HG02763 (cell line): ENCODE results near the gene ENHO.

Experiments used
- ATAC-seq: cut with Tn5 transposase; IDR thresholded peaks from one replicate; pipeline ENCODE4 v1.9.1; 2021; ENCODE audit warnings: mild to moderate bottlenecking, moderate library complexity; ENCODE audit not compliant: unreplicated experiment

Gene ENHO

GRCh38 chr9:34555936-34556525, 33.2 kb upstream of the ENHO start:
- no peak for ATAC-seq

- ATAC-seq = no peak
These were observed 32.7 kb upstream of the ENHO start for GRCh38 chr9:34555500-34555899.

GRCh38 chr9:34555002-34555348, 32.2 kb upstream of the ENHO start:
- no peak for ATAC-seq

- no peak for ATAC-seq
These were observed 31.6 kb upstream of the ENHO start for GRCh38 chr9:34554211-34555001.

GRCh38 chr9:34553511-34554021, 30.8 kb upstream of the ENHO start:
- no peak for ATAC-seq

- no peak for ATAC-seq
These were observed 30.2 kb upstream of the ENHO start for GRCh38 chr9:34552986-34553385.

- no peak for ATAC-seq
These were observed 29.8 kb upstream of the ENHO start for GRCh38 chr9:34552606-34552981.

GRCh38 chr9:34551751-34552605, 29.2 kb upstream of the ENHO start:
- ATAC-seq = no peak

- ATAC-seq = no peak
These were observed 28.0 kb upstream of the ENHO start for GRCh38 chr9:34550681-34551270.

GRCh38 chr9:34550016-34550680, 27.4 kb upstream of the ENHO start:
- no peak for ATAC-seq

GRCh38 chr9:34549407-34549732, 26.6 kb upstream of the ENHO start:
- no peak for ATAC-seq

GRCh38 chr9:34547960-34548611, 25.3 kb upstream of the ENHO start:
- no peak for ATAC-seq

- no peak for ATAC-seq
These were observed 24.3 kb upstream of the ENHO start for GRCh38 chr9:34546834-34547827.

GRCh38 chr9:34546102-34546833, 23.5 kb upstream of the ENHO start:
- no peak for ATAC-seq

- ATAC-seq = no peak
These were observed 22.7 kb upstream of the ENHO start for GRCh38 chr9:34545497-34545896.

- no peak for ATAC-seq
These were observed 21.2 kb upstream of the ENHO start for GRCh38 chr9:34544035-34544434.

- no peak for ATAC-seq
These were observed 18.8 kb upstream of the ENHO start for GRCh38 chr9:34541540-34541939.

GRCh38 chr9:34540827-34541226, 18.0 kb upstream of the ENHO start:
- no peak for ATAC-seq

- no peak for ATAC-seq
These were observed 13.9 kb upstream of the ENHO start for GRCh38 chr9:34536685-34537084.
